HepG2 (cell line): Measurements from ENCODE around the gene ELP5. TPM values are rescaled to one million over a fixed set of nuclear protein-coding genes. Genes with fewer than 3 reads are reported as not detected.

Experiments
- GLI4 ChIP-seq: sonication (generic); formaldehyde crosslinking; IDR thresholded peaks from 2 replicates; pipeline ENCODE4 v1.5.1; 2020; ENCODE audit warnings: missing genetic modification reagents, mild to moderate bottlenecking, moderate library complexity, borderline replicate concordance
- ISX ChIP-seq: sonication (generic); formaldehyde crosslinking; conservative IDR thresholded peaks from 2 replicates; pipeline ENCODE4 v1.5.0; 2020; ENCODE audit warnings: missing genetic modification reagents
- KDM1A ChIP-seq: IDR thresholded peaks from 2 replicates; pipeline ENCODE4 v1.6.1; 2016; ENCODE audit warnings: missing compliant biosample characterization
- MLLT10 ChIP-seq: sonication (generic); formaldehyde crosslinking; IDR thresholded peaks from 2 replicates; pipeline ENCODE4 v1.4.0; 2020; ENCODE audit warnings: missing genetic modification reagents
- NFIC ChIP-seq: IDR thresholded peaks from 2 replicates; pipeline ENCODE4 v1.6.1; 2012; ENCODE audit warnings: mild to moderate bottlenecking, low read length, inconsistent platforms
- POLR2AphosphoS2 ChIP-seq: IDR thresholded peaks from 2 replicates; pipeline ENCODE4 v1.6.1; 2011; ENCODE audit warnings: low read depth, low read length, improper control_type of control experiment
- SRSF9 ChIP-seq: fragments of 200-400 bp; formaldehyde crosslinking; IDR thresholded peaks from 2 replicates; pipeline ENCODE4 v1.6.1; 2018; ENCODE audit warnings: borderline replicate concordance, mild to moderate bottlenecking, low read depth, low read length; ENCODE audit not compliant: insufficient read depth, poor library complexity, severe bottlenecking
- ZEB1 ChIP-seq: IDR thresholded peaks from 2 replicates; pipeline ENCODE4 v1.6.1; 2012; ENCODE audit warnings: mild to moderate bottlenecking, low read depth, inconsistent platforms; ENCODE audit not compliant: insufficient replicate concordance
- ZFP36 ChIP-seq: fragments of 150-350 bp; IDR thresholded peaks from 2 replicates; pipeline ENCODE4 v1.6.1; 2018; ENCODE audit warnings: borderline replicate concordance, low read length, low read depth; ENCODE audit not compliant: partially characterized antibody
- ZKSCAN1 ChIP-seq: fragments of 150-350 bp; IDR thresholded peaks from 2 replicates; pipeline ENCODE4 v1.6.1; 2014; ENCODE audit warnings: low read length
- ZNF12 ChIP-seq: sonication (generic); formaldehyde crosslinking; IDR thresholded peaks from 2 replicates; pipeline ENCODE4 v1.5.0; 2020; ENCODE audit warnings: missing genetic modification reagents
- ZNF138 ChIP-seq: sonication (generic); formaldehyde crosslinking; IDR thresholded peaks from 2 replicates; pipeline ENCODE4 v1.5.0; 2020; ENCODE audit warnings: mild to moderate bottlenecking, low read depth, missing genetic modification reagents
- ZNF468 ChIP-seq: sonication (generic); formaldehyde crosslinking; IDR thresholded peaks from 2 replicates; pipeline ENCODE4 v1.8.0; 2022; ENCODE audit warnings: mild to moderate bottlenecking, moderate library complexity, missing genetic modification reagents
- ZNF567 ChIP-seq: sonication (generic); formaldehyde crosslinking; IDR thresholded peaks from 2 replicates; pipeline ENCODE4 v1.8.1; 2023; ENCODE audit warnings: mild to moderate bottlenecking, missing genetic modification reagents, borderline replicate concordance
- ZNF772 ChIP-seq: sonication (generic); formaldehyde crosslinking; IDR thresholded peaks from 2 replicates; pipeline ENCODE4 v1.5.0; 2020; ENCODE audit warnings: mild to moderate bottlenecking, missing genetic modification reagents
- ZNF782 ChIP-seq: sonication (generic); formaldehyde crosslinking; IDR thresholded peaks from 2 replicates; pipeline ENCODE4 v1.4.0; 2020; ENCODE audit warnings: missing genetic modification reagents, mild to moderate bottlenecking, borderline replicate concordance
- ZSCAN22 ChIP-seq: sonication (generic); formaldehyde crosslinking; IDR thresholded peaks from 2 replicates; pipeline ENCODE4 v1.4.0; 2020; ENCODE audit warnings: mild to moderate bottlenecking, missing genetic modification reagents
- ZZZ3 ChIP-seq: sonication (generic); formaldehyde crosslinking; IDR thresholded peaks from 2 replicates; pipeline ENCODE4 v1.4.0; 2020; ENCODE audit warnings: missing genetic modification reagents, mild to moderate bottlenecking, borderline replicate concordance
- polyA plus RNA-seq, 8 experiments: library from polyadenylated mRNA; depleted of rRNA in 3 of 8; stranded (reverse) in 7 of 8; unstranded in 1 of 8; fragments of >200 nt; fragmentation: Illumina TruSeq in 4 of 8; extraction: Trizol in 4 of 8; gene quantifications; 2 replicates each; pipeline versions ENCODE4 v1.2.1 to v1.2.3, GENCODE V29; 2011 to 2016; ENCODE audit warnings: low read depth in 4 of 8, missing spikeins in 1 of 8, mixed read lengths in 1 of 8; ENCODE audit not compliant: insufficient read depth in 1 of 8
- total RNA-seq, 5 experiments: library from RNA; depleted of rRNA; stranded (reverse); fragments of >200 nt; fragmentation: Illumina TruSeq; extraction: Trizol; gene quantifications; 2 replicates each; pipeline ENCODE4 v1.2.3, GENCODE V29; 2016; ENCODE audit warnings: low read depth in 1 of 5
- TF ChIP-seq, protein P1 (sequence below): sonication (generic); formaldehyde crosslinking; IDR thresholded peaks from 2 replicates; pipeline ENCODE4 v1.5.0; 2020; ENCODE audit warnings: missing genetic modification reagents
- TF ChIP-seq, protein P2 (sequence below): sonication (generic); formaldehyde crosslinking; IDR thresholded peaks from 2 replicates; pipeline ENCODE4 v1.4.0; 2020; ENCODE audit warnings: missing genetic modification reagents
- TF ChIP-seq, protein P3 (sequence below): IDR thresholded peaks from 2 replicates; pipeline ENCODE4 v1.6.1; 2018; ENCODE audit warnings: missing genetic modification reagents, mild to moderate bottlenecking, missing compliant biosample characterization

Gene ELP5
- total and polyA plus RNA-seq, 2 of the 13 experiments (the other 11 are each of a cell fraction or from before 2014, with no cell fraction given), result 67.6 to 69.8 TPM

DNA sequence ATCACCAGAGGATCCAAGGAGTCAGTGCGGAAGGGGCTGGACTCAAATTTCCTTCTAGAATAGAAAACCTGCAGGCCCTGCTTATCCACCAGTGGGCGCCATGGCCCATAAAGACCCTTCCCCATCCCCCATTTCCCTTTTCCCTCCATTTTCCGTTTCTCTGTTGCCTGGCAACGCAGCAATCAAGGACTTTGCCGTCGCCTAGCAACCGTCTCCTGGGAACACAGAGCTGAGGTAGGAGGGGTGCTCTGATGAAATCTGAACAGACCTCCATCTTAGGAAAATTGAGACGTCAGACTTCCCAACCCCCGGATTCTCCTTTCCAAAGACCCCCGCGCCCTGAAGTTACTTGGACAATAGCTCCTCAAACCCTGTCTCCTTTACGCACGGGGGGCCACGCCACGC, 38.1 kb upstream of the ELP5 start (continued):
- TF ChIP-seq, protein P1, sequence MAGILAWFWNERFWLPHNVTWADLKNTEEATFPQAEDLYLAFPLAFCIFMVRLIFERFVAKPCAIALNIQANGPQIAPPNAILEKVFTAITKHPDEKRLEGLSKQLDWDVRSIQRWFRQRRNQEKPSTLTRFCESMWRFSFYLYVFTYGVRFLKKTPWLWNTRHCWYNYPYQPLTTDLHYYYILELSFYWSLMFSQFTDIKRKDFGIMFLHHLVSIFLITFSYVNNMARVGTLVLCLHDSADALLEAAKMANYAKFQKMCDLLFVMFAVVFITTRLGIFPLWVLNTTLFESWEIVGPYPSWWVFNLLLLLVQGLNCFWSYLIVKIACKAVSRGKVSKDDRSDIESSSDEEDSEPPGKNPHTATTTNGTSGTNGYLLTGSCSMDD (CRISPR knock-in tag), result no peak
- TF ChIP-seq ZKSCAN1 (no peak), POLR2AphosphoS2 (no peak), ZNF567 (no peak), ZFP36 (no peak), ZNF772 (no peak), ZNF468 (0 out of 2 replicates have a peak, but pooled peaks have one; percentile 51), GLI4 (CRISPR knock-in tag) (no peak), ZNF138 (CRISPR knock-in tag) (no peak), ZNF782 (no peak), MLLT10 (no peak), ZSCAN22 (CRISPR knock-in tag) (no peak), KDM1A (CRISPR knock-in tag) (no peak), SRSF9 (no peak), ZZZ3 (CRISPR knock-in tag) (no peak), ZEB1 (peak; percentile 26), NFIC (no peak), ISX (CRISPR knock-in tag) (no peak), ZNF12 (0 out of 2 replicates have a peak, but pooled peaks have one; percentile 18)
- TF ChIP-seq, protein P2, sequence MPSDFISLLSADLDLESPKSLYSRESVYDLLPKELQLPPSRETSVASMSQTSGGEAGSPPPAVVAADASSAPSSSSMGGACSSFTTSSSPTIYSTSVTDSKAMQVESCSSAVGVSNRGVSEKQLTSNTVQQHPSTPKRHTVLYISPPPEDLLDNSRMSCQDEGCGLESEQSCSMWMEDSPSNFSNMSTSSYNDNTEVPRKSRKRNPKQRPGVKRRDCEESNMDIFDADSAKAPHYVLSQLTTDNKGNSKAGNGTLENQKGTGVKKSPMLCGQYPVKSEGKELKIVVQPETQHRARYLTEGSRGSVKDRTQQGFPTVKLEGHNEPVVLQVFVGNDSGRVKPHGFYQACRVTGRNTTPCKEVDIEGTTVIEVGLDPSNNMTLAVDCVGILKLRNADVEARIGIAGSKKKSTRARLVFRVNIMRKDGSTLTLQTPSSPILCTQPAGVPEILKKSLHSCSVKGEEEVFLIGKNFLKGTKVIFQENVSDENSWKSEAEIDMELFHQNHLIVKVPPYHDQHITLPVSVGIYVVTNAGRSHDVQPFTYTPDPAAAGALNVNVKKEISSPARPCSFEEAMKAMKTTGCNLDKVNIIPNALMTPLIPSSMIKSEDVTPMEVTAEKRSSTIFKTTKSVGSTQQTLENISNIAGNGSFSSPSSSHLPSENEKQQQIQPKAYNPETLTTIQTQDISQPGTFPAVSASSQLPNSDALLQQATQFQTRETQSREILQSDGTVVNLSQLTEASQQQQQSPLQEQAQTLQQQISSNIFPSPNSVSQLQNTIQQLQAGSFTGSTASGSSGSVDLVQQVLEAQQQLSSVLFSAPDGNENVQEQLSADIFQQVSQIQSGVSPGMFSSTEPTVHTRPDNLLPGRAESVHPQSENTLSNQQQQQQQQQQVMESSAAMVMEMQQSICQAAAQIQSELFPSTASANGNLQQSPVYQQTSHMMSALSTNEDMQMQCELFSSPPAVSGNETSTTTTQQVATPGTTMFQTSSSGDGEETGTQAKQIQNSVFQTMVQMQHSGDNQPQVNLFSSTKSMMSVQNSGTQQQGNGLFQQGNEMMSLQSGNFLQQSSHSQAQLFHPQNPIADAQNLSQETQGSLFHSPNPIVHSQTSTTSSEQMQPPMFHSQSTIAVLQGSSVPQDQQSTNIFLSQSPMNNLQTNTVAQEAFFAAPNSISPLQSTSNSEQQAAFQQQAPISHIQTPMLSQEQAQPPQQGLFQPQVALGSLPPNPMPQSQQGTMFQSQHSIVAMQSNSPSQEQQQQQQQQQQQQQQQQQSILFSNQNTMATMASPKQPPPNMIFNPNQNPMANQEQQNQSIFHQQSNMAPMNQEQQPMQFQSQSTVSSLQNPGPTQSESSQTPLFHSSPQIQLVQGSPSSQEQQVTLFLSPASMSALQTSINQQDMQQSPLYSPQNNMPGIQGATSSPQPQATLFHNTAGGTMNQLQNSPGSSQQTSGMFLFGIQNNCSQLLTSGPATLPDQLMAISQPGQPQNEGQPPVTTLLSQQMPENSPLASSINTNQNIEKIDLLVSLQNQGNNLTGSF (CRISPR knock-in tag), result no peak
- TF ChIP-seq, protein P3, sequence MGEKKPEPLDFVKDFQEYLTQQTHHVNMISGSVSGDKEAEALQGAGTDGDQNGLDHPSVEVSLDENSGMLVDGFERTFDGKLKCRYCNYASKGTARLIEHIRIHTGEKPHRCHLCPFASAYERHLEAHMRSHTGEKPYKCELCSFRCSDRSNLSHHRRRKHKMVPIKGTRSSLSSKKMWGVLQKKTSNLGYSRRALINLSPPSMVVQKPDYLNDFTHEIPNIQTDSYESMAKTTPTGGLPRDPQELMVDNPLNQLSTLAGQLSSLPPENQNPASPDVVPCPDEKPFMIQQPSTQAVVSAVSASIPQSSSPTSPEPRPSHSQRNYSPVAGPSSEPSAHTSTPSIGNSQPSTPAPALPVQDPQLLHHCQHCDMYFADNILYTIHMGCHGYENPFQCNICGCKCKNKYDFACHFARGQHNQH (CRISPR knock-in tag), result 0 out of 2 replicates have a peak, but pooled peaks have one; percentile 22
